HL-60 (cell line): Measurements from ENCODE around the gene VPS13D.

ENCODE experiments used
- CTCF ChIP-seq: IDR thresholded peaks from one replicate; pipeline ENCODE4 v1.5.1; 2011; ENCODE audit warnings: low read length, control low read depth, inconsistent platforms; ENCODE audit not compliant: insufficient read depth
- GABPA ChIP-seq: IDR thresholded peaks from 2 replicates; pipeline ENCODE4 v1.6.1; 2012; ENCODE audit warnings: low read depth
- POLR2AphosphoS5 ChIP-seq: IDR thresholded peaks from 2 replicates; pipeline ENCODE4 v1.6.1; 2012; ENCODE audit warnings: low read depth
- REST ChIP-seq: IDR thresholded peaks from 2 replicates; pipeline ENCODE4 v1.6.1; 2012; ENCODE audit warnings: low read depth; ENCODE audit not compliant: insufficient replicate concordance

- TF ChIP-seq CTCF: no peak
- no peak for TF ChIP-seq REST
- TF ChIP-seq POLR2AphosphoS5: no peak
- TF ChIP-seq GABPA: no peak
Observed at GRCh38 chr1:12561121-12561520, 331.3 kb downstream of the VPS13D start.
